Measurements from ENCODE around the gene AGA.

Gene AGA

DNA sequence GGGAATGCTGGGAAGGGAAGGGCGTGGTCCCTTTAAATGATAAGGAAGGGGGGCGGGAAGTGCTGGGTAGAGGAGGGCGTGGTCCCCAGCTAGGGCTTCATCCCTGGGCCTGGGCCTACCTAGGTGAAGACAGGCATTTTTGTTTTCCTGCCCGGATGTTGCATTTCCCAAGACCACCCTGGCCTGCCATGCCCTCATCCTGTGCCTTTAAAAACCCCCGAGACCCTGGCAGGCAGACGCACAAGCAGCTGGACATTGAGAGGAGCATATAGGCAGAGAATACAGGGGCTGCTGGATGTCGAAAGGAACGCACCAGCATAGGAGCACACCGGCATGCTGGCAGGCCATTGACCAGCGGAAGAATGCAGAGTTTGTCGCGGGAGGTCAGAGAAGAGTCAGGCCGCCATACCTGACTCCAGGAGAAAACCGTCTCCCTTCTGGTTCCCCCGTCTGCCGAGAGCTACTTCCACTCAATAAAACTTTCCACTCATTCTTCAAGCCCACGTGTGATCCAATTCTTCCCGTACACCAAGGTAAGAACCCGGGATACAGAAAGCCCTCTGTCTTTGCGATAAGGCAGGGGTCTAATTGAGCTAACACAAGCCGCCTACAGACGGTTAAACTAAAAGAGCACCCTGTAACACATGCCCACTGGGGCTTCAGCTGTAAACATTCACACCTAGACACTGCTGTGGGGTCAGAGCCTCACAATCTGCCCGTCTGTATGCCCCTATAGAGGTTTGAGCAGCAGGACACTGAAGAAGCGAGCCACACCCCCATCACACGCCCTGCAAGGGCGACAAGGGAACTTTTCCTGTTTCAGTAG lies 2.9 kb upstream of the AGA start:
- DNase-seq, result no peak

GRCh38 chr4:177441061-177441802 lies 1.0 kb downstream of the AGA start:
- DNase-seq, result no peak

DNA sequence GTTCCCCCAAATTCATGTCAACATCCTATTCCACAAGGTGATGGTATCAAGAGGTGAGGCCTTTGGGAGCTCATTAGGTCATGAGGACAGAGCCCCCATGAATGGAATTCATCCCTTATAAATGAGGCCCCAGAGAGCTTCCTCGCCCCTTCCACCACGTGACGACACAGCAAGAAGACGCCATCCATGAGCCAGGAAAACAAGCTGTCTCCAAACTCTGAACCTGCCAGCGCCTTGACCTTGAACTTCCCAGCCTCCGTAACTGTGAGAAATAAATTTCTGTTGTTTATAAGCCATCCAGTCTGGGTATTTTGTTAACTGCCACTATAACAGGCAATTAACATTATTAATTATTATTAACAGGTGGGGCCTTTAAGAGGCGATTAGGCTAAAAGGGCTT lies 5.8 kb downstream of the AGA start:
- no peak for DNase-seq

DNA sequence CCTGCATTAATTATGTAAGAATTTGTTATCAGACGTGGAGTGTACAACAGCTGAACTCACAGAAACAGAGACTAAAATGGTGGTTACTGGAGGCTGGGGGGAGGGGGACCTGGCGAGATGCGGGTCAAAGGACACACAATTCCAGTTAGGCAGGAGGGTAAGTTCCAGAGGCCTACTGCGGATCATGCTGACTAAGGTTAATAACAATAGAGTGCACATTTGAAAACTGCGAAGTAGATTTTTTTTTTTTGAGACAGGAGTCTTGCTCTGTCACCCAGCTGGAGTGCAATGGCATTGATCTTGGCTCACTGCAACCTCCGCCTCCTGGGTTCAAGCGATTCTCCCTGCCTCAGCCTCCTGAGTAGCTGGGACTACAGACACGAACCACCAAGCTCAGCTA lies 7.6 kb downstream of the AGA start:
- no peak for DNase-seq

DNA sequence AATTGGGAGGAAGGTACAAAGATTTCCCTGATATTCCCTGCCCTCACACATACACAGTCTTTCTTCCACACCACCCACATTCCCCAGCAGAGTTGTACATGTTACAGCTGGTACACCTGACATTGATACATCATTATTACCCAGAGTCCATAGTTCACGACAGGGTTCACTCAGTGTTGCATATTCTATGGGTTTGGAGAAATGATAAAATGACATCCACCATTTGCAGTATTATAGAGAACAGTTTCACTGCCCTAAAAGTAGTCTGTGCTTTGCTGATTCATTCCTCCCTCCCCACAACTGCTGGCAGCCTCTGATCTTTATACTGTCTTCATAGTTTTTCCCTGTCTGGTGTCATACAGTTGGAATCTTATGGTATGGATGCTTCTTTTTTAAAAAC lies 15.0 kb downstream of the AGA start:
- DNase-seq, result no peak

- no peak for DNase-seq
Observed at GRCh38 chr4:177419434-177419833, 22.8 kb downstream of the AGA start.

DNA sequence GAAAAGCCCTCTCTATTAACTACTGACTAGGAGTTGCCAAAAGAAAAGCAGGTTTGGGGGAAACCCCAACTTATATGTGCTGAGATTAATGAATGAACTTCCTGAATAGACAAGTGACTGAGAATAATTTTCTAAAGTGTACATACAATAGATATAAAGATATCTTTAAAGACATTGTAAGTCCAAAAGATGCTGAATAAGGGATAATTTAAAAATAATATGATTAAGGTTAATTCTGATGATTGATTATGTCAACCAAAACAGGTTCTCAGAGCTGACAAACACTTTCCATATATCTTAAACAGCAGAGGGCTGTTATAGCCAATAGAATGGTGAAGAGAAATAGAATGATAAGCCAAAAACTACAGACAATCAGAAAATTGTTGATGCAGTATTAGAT lies 28.6 kb downstream of the AGA start:
- DNase-seq, result no peak

DNA sequence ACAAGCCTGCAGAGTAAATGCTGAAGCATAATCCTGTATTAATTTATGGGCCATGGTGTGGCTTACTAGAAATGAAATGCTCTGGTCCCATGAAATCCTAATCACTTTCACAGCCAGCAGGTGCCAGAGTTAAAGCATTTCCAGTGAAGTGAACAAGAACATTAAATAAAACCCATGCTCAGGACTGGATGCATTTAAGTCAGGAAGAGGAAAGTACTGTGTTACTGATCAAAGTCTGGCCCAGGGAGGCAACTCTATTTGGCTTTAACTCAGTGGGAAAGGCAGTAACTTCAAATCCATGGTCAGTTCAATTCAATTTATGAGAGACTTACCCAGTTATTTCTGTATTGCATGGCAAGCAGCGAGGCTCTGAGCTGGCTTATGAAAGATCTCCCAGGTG lies 29.2 kb downstream of the AGA start:
- DNase-seq, result no peak

- DNase-seq, result no peak
Observed at GRCh38 chr4:177411996-177412395, 30.2 kb downstream of the AGA start.

DNA sequence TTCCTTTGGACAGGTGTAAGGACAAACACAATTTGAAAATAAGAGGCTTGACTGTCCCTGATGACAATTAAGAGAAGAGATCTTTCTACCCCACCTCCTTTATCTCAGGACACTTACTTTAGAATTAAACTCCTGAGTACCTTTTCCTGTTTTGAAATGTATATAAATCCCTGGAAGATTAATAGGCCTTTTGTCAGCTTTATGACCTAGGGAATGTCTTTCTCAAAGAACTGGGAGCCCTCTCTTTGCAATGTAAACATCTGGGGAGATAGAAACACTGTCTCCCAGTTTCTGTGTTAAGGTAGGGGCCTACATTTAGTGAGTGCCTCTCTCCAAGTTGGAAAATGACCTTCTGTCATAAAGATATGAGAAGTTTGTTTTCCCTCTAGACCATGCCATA lies 31.7 kb downstream of the AGA start:
- no peak for DNase-seq

DNA sequence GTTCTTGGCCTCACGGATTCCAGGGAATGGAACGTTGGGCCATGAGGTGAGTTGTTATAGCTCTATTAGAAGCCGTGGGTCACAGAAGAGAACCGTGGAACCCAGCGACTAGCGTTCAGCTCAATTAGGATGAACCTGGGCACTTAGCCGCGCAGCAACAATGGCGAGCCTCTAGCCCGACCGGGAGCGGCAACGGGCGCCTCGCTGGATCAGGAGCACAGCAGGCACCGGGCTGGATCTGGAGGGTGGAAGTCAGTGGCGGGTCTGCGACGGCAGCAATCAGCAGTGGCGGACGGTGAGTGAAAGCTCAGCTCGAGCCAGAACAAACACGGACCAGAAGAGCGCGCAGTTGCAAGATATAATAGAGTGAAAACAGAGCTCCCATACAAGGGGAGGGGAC lies 34.2 kb downstream of the AGA start:
- DNase-seq, result no peak

GRCh38 chr4:177405508-177405907 lies 36.7 kb downstream of the AGA start:
- no peak for DNase-seq

- DNase-seq, result no peak
Observed at GRCh38 chr4:177404986-177405385, 37.3 kb downstream of the AGA start.

GRCh38 chr4:177404342-177404741 lies 37.9 kb downstream of the AGA start:
- DNase-seq, result no peak

- DNase-seq, result no peak
Observed at GRCh38 chr4:177403746-177404145, 38.5 kb downstream of the AGA start.

- DNase-seq, result no peak
Observed at GRCh38 chr4:177401658-177402273, 40.5 kb downstream of the AGA start.

DNA sequence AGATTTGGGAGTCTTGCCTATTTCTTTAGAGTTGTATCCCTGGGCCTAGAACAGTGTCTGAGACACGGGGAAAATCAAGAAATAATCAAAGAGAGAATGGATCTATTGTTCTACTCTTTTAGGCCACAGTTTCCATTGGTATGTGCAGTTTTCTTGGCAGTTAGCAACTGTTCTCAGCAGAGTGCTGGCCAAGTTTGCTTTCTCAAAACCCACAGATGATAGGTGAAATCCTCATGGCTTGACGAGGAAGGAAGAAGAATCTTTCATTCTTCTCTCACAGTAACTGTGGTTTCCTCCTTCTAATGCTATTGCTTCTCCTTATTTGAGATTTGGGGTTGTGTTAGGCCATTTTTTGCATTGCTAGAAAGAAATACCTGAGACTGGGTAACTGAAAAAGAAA lies 42.2 kb downstream of the AGA start:
- no peak for DNase-seq

DNA sequence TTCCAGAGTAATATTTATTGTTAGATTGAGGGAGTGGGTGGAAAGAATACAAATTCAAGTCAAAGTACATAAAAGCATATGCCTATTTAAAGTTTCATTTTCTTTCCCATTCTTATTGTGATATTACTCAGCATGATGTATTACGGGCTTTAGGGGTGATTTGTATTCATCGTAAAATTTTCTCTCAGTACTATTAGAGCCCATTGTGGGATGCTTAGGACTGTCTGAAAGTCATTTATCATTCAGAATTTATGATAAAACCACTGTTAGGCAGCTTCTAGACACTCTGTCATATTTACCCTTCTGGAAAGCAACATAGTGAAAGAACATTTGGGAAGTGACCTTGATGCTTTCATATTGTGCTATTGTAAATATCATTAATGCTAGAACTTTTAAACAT lies 45.9 kb downstream of the AGA start:
- no peak for DNase-seq

GRCh38 chr4:177393236-177393635 lies 49.0 kb downstream of the AGA start:
- no peak for DNase-seq

DNA sequence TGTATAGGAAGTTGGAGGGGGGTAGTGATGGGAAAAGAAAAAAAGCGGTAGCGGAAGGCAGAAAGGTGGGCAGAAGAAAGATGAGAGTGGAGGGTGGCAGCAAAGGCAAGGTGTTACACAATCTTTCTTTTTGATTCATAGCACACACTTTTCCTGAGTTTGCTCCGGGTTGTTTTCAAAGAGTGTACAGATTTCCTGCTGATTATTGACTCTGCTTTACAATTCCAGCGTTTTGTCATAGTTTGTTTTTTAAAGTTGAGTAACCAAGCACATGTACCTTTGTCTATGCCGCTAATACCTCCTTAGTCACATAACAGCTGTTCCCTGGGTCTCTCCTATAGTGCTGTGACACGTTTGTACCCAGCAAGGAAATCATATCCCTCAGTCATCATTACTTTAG lies 50.3 kb downstream of the AGA start:
- DNase-seq, result no peak

DNA sequence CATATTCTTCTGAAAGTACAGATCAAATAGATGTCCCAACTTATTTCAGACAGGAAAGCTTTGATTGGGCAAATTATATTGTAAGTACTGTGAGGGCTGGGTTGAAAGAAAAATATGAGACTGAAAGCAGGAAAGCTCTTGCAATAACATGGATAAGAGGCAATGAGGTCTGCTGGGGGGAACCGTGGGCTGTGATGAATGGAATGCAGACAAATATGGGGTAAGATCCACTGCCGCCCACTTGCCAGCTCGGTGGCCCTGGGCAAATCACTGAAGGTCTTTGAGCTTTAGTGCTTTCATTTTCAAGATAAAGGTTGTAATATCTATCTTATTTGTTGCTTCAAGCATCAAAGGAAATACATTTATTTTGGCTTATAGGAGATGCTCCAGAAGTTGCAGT lies 51.0 kb downstream of the AGA start:
- DNase-seq, result no peak

DNA sequence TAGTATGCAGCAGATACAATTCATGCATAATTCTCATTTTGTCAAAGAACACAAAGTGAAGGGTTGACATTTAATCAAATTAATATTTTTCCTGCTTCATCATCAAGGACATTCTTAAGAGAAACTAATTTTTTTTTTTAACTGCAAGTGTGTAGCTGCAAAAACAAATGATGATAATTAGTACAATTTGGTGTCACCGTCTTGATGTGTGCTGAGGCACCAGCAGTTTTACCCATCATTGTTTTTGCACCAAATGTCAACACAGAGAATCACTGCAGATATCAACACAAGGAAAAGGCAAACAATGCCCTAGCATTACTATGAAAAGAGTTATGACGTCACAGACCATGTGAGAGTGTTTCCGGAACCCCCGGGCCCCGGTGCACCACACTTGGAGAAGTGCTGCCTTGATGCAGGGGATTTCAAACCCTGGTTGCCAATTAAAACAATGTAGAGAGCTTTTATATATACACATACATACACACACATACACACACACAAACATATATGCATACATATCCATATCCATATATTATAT lies 55.9 kb downstream of the AGA start:
- DNase-seq, result no peak

- DNase-seq, result no peak
Observed at GRCh38 chr4:177385576-177386277, 56.5 kb downstream of the AGA start.
